Measurements from ENCODE around the gene CEP128.

CEP128 gene

DNA sequence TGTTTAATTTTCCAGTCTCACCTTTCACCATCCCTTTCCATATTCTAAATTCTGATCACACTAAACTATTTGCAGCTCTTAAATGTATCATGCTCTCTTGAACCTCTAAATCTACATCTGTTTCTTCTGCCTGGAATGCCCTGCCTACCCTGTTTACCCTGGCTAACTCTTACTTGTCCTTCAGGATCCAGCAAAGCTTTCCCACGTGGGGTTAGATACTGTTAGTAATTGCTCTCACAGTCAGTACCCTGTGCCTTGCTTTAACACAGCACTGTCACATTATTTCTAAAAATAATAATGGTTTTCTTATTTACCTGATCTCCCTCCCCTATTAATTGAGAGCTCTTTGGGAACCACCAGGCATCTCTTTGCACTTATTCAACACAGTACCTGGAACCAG, 333.0 kb downstream of the CEP128 start:
- DNase-seq (ENCODE audit: low read depth) = no peak

DNA sequence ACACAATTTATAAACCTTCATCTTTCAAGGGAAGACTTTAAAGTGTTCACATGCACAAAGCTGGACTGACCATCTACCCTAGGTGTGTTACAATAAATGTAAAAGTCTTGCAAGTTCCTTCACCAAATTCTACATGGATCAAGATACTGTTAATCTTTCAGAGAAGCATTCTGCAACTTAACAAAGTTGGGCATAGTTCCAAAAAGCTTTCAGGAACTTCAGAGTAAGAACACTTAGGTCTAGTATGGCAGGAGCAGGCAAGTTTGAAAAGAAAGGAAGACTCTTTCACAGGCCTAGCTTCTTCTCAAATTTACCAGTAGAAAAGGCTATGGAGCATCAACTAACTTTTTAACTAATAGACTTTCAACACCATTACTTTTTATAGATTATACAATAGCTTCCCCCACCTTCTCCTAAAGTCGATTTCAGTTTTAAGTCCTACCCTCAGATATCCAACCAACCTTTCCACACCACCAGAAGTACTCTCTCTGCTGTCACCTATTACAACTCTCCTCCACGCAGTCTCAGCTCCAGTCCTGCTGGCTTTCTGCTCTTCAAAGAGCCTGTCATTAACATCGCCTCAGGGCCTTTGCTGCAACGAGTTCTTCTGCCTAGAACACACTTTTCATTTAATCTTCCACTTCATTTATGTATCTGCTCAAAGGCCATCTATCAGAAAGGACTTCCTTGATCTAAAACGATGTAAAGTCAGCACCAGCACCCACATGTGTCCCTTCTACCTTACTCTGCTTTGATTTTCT, 333.9 kb downstream of the CEP128 start:
- no peak for DNase-seq (ENCODE audit: low read depth)

DNA sequence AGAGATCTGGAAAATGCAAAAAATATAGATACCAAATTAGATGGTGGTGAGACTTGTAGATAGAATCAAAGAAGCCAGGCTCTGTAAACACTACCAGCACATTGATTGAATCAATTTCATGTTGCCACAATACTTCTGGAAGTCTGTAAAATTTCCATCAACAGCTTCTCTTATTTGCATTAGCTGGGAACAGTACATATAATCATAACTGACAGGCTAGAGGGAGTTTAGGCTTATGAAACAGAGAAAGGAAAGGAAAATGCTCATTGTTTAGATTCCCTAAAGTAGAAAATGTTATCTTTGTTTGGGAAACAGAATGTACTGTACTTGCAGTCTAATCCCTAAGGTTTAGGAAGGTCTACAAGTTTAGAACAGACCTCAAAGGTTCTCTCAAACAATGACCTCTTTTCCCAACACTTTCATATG, 335.2 kb downstream of the CEP128 start:
- no peak for DNase-seq (ENCODE audit: low read depth)

DNA sequence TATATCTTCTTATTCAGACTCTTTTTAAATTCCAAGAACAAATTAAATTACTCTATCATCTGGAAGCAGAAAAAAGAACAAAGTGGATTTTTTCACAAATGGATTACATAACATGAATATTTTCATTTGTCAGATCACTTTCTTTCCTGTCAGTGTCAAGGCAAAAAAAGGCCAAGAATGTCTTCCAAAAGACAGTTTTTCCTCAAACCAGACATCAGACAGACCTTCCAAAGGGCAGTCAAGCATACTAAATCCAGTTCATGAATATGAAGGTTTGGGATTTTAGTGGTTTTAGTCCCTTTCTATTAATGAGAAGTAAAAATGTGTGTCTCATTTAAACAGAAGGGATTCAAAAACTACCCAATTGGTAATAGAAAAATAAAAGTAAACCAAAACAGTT, 336.0 kb downstream of the CEP128 start:
- no peak for DNase-seq (ENCODE audit: low read depth)

DNA sequence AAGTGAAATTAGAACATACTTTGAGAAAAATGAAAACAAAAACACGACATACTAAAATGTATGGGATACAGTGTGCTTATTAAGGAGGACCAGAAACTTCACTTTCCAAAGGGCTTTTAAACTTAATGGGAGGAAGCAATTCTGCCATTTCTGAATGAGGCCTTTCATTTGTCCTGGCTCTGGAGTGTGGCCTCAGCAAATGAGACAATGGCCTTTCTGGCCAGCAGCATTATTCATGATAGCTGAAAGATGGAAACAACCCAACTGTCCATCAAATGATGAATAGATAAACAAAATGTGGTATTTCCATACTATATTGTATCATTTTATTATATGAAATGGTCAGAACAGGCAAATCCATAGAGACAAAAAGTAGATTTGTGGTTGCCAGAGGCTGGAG, 338.6 kb downstream of the CEP128 start:
- no peak for DNase-seq (ENCODE audit: low read depth)

DNA sequence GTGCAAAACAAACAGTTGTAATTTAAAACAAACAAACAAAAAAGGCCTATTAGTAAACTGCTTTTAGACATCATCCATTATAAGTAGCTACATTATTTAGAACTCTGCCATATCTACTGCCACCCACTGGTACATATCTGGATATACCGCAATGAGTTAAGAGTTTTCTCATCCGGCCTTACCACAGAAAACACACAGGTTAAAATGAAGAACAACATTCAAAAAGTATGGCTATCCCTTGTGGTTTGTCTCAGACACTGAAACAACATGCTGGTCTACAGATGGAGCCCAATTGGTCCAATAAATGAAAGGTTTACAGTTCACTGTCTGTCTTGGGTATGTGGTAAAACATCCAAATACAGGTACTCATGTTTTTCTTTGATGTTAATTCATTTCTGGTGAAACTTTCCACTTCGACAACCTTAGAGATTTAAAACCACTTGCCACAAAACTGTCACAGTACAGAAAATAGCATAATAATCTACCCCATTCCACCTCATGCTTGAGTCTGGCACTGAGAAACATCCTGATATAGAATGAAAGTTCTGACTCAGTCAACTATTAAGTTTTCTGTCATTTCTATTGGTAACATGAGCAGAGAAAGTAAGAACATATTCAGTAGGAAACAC, 354.3 kb downstream of the CEP128 start:
- no peak for DNase-seq (ENCODE audit: low read depth)

DNA sequence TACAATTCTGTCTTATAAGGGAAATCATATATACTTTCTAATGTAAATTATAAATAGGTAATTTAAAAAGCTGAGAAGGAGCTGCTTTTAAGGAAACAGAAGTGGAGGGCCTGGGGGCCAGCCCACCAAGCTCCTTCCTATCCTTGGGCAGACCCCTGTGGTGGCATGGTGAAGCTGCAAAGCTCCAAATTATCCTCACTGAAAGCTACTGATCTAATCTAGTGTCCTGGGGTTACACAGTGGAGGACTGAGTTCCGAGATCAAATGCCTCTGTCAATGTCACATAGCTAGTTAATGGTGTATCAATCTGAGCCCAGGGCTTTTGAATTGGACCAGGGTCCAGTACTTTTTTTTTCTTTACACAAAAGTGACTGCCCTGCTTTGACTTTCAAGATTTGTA, 355.4 kb downstream of the CEP128 start:
- DNase-seq (ENCODE audit: low read depth) = no peak

DNA sequence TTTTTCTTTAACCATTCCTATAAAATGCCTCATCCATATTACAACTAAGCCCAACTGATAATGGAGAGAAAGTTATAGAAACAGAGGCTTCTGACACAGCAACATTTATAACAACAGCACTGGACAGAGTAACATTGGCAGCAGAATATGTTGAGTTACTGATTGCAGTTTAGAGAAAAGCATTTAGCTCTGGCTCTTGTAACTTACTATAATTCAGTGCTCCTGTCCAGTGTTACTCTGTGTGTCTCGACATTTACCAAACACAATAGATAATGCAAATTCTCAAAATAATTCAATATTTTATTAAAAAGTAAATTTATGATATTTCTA, 356.1 kb downstream of the CEP128 start:
- no peak for DNase-seq (ENCODE audit: low read depth)

DNA sequence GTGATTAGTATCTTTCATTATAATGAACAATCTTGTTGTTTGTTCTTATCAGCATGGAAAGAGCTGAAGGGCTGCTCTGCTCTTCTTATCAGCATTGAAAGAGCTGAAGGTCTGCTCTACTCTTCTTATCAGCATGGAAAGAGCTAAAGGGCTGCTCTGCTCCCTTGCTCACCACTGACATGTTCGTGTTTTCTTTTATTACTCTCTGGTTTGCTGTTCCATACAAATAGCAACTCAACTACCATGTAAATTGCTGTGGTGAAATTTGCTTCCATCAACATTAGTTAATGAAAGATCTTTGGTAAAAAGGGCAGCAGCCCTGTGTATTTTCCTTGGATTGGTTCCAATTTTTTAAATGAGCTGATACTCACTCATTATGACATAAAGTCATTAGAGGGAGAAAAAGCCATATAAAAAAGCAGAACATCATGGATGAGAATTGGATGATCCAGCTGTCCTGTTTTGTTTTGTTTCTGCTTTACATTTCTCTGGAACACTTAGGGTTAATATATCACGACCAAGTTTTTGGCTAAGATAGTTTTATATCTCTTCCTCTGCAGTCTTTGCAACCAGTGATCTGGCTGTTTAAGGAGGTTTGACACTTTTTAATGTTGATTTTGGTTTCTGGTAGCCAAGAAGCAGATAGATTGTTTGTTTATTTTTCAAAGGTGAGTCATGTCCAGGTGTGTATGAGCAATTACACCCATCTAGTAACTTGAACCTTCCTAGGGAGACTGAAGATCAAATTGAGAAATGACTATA, 356.6 kb downstream of the CEP128 start:
- DNase-seq (ENCODE audit: low read depth) = no peak

DNA sequence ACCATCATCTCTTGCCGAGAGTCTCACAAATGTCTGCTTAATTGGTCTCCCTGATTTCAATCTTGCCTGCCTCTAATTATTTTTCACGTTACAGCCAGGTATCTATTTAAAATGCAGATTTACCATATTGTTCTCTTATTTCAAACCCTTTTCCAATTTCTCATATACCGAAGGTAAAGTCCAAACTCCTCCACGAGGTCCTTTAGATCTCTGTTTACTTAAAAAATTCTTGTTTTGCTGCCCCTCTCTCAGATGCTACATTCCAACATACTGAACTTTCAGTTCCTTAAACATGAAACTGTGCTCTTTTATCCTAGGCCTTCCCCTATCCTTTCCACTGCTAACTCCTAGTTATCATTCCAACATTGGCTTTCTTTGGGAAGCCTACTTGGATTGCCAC, 363.9 kb downstream of the CEP128 start:
- DNase-seq (ENCODE audit: low read depth) = no peak

DNA sequence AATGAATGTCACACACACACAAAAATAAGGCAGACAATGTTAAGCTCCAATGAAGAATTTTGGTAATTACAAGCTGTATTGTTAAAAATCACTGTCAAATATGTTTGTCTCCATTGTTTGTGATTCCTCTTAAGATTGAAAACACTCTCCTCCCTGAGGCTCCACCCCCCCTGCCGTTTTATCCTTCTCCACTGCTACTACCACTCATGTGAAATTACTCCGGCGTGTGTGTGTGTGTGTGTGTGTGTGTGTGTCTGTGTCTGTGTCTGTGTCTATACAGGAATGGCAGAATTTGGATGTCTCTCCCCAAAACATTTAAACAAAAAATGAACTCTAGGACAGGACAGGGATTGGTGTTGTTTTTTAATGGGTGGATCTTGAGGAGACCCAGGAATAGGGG, 365.1 kb downstream of the CEP128 start:
- DNase-seq (ENCODE audit: low read depth) = no peak

DNA sequence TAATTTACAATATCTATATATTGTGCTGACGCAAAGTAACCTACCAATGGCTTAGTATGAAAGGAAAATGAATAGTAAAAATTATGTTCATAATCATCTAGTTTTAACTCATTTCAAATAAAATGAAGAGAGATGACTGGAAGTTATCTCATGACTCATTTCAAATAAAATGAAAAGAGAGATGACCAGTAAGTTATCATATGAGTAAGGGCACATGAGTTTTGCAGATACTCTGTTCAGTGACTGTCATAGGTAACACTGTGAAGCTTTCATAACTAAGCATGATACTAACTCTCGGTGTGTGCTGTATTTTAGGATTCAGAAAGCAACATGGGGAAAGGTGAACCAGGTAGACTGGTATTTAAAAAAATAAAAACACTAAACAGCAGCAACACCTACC, 365.8 kb downstream of the CEP128 start:
- no peak for DNase-seq (ENCODE audit: low read depth)

DNA sequence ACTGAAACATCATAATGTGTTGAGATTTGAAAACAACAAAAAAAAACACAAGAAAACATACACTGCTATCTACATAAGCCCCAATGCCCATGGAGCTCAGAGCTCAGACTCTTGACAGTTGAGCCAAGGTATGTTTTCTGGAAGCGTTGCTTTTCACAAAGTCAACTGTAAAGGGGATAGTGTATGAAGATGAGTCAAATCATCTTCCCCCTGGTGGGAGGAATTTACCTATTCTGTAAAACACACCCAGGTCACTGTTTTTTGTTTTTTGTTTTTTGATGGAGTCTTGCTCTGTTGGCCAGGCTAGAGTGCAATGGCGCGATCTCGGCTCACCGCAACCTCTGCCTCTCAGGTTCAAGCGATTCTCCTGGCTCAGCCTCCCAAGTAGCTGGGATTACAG, 368.9 kb downstream of the CEP128 start:
- DNase-seq (ENCODE audit: low read depth) = no peak

DNA sequence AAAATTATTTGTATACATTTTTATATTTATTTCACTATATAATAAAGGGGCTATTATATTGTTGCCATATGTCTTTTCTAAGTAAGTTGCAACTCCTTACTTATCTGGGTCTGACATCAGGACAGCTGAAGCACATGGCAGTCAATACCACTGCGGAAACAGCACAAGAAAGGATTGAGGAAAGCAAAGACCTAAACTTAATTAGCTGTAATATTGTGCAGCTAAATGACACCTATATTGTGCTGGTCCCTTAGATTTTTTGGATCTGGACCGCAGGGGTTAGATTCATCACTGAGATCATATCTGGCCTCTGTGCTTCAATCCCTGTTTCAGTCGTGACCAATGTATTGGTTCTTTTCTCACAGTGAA, 370.6 kb downstream of the CEP128 start:
- no peak for DNase-seq (ENCODE audit: low read depth)

DNA sequence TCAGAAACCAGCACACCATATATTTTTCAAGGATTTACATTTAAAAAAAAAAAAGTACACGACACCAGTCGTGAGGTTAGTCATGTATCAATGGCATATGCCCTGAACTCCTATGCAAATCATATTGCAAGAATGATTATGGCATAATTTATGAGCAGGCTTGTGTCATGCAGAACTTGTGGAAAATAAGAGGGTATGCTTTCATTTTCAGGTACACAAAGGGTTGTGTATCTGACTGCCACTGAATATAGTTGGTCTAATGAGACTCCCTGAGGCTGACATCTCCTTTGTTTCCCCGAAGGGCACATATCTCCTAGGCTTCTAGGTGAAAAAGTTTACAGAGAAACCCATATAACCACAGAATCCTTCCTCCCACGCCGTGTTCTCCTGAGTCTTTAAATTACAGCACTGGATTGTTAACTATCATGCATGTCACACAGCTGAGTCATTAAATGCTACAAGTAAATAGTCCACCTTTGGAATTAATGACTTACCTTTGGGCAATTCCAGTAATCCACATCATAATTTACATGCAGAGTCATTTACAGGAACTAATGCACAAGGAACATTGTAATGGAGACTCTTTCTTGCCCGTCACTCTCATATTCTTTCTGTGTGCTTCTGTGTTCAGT, 373.5 kb downstream of the CEP128 start:
- no peak for DNase-seq (ENCODE audit: low read depth)

DNA sequence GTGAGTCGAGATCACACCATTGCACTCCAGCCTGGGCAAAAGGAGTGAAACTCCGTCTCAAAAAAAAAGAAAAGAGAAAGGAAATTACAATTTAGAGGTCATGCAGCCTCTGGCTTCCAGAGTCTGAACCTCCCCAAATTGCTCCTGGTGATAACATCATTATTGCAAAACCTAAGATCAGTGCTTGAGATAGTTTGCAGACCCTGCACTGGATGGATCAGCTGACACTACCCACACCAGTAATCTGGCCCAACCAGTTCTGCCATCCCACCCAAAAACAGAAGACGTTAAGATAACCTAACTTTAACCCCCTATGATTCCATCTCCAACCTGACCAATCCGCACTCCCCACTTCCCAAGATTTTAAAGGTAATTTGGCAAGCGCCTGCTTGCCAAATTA, 376.5 kb downstream of the CEP128 start:
- DNase-seq (ENCODE audit: low read depth) = no peak

DNA sequence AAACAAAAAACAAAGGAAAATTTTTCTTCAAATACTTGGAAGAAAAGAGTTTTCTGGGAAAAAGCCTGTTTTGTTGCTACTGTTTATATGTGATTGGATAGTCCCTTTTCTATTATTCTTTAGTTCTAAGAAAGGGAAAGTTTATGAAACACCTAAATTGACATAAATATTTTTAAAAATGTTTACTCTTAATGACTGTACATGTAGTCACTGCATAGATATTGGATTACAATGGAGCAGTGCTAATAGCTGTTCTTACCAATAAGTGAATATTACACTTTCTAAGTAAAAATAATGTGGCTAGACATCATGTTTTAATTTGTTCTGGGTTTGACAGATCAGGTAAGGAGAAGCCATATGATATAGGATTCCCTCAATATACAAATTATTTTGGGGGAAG, 377.5 kb downstream of the CEP128 start:
- no peak for DNase-seq (ENCODE audit: low read depth)

DNA sequence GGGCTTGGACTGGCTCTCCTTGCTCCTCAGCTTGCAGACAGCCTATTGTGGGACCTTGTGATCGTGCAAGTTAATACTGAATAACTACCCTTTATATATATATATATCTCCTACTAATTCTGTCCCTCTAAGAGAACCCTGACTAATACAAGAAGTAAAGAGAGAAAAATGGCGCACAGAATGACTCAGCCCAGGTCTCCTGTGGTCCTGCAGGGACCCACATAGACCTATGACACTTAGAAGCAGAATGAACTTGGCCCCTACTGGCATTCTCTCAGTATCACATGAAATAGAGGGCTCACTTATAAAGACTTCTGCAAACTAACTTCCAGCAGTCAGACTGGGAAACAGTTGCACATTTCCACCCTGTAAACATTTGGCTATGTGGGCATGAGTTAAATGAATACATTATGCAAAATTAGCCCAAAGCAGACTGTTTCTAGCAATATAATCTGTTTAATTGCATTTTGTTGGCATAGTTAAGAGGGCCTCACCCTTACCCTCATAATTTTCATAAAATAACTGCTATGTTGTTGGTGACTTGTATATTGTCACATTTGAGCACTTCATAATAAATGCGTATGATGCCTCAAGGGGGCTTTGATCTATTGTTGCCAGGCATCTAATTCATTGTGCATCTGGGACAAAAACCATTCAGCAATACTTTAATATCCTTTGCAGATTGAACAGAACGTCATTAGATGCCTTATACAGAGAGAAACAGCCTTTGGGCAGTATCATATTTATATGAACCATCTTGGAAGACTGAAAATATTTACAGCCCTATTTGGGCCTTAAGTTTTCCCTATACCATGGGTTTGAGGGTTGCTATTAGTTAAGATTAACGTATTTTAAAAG, 380.5 kb downstream of the CEP128 start:
- DNase-seq (ENCODE audit: low read depth) = no peak

DNA sequence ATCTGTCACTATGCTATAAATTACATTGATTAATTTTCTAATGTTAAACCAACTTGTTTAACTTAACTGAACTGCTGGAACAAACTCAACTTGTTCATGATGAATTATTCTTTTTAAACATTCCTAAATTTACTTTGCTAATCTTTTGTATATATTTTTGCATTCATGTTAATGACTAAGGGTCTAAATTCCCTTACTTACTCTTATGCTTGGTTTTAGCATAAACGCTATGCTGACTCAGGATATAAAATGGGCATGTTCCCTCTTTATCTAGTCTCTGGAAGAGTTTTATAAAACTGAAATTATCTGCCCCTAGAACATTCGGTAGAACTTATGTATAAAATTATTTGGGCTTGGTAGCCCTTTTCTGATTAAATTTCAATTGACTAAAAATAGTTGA, 387.4 kb downstream of the CEP128 start:
- no peak for DNase-seq (ENCODE audit: low read depth)

DNA sequence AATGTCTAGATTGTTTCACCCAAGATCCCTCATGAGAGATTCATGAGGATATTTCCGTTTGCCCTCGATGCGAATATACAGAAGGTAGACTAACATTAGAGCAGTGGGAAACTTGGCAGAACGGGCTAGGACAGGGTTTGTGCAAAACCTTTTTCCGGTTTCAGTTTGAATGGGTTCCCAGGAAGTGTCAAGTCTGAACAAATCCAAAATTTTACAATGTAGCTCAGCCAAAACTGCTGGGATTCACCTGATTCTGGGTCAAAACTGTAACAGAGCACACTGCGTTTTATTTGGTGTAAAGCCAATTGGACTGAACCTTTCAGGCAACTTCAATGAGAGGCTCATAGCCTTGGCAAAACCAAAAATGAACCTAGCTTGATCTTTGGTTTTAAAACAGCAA, 392.4 kb downstream of the CEP128 start:
- DNase-seq (ENCODE audit: low read depth) = no peak

DNA sequence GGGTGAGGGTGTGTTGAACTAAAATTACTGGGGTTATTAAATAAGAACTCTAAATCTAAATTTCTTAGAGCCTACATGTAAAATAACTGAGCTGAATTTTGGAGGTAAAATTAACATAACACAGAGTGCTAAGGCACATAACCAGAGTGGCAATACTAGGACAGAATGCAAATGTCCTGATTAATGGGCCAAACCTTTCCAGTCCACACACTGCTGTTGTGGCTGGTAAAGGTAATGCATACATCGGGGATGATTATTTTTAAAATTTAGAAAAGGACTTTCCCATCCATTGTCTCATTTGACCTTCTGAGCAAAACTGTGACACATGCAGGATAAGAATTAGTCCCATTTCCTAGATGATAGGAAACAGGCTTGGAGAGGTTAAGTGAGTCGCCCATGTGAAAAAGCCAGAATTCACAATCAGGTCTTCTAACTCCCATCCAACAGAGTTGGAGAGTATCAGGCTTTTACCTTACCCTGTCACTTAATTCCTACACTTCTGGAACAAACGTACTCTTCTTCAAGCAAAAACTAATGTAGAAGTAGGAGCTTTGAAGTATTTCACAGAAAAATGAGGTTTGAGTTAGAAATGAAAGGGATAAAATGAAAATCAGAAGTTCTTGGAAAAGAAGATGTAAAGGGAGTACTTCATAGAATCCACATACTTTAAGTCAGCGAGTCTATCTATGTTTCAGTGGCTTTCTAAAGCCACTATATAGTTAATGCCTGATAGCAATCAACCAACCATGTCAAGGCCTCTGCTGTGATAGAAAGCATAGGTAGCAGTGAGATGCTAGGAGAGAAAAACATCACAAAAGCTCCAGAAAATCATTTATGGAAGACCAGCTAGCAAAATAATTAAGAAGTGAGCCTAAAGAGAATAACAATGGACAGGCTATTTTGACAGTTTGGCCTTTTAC, 395.3 kb downstream of the CEP128 start:
- no peak for DNase-seq (ENCODE audit: low read depth)

Measured in stimulated activated CD8-positive, alpha-beta memory T cell treated with anti-CD3 and anti-CD28 coated beads, Interleukin-4, amount 100 ng/mL, for 24 hours (primary cell).